H1 (cell line): ENCODE measurements around the gene WDR5.

Source experiments
- CTCF ChIP-seq, 3 experiments: IDR thresholded peaks; 1 replicate in 2 of 3; 2 replicates in 1 of 3; pipeline versions ENCODE4 v1.5.1 to v1.6.1; 2011; ENCODE audit warnings: low read length in 3 of 3, mild to moderate bottlenecking in 3 of 3, inconsistent platforms in 2 of 3, low read depth in 1 of 3, moderate library complexity in 1 of 3; ENCODE audit not compliant: insufficient read depth in 1 of 3; ENCODE audit errors: control extremely low read depth in 1 of 3
- EP300 ChIP-seq, 2 experiments: IDR thresholded peaks; 1 replicate in 1 of 2; 2 replicates in 1 of 2; pipeline ENCODE4 v1.6.1; 2011 to 2012; ENCODE audit warnings: low read depth in 2 of 2, low read length in 2 of 2, mild to moderate bottlenecking in 2 of 2, borderline replicate concordance in 1 of 2, inconsistent platforms in 1 of 2, moderate library complexity in 1 of 2
- EZH2 ChIP-seq: fragments of 200-600 bp; sonication (generic); IDR thresholded peaks from 2 replicates; pipeline ENCODE4 v1.7.1; 2012; ENCODE audit warnings: low read depth, mild to moderate bottlenecking, moderate library complexity, low read length, inconsistent platforms; ENCODE audit not compliant: severe bottlenecking
- GABPA ChIP-seq: IDR thresholded peaks from 2 replicates; pipeline ENCODE4 v1.6.1; 2011; ENCODE audit warnings: mild to moderate bottlenecking, low read length, moderate library complexity, borderline replicate concordance; ENCODE audit not compliant: insufficient read depth
- HDAC2 ChIP-seq, 2 experiments: fragments of 300-600 bp in 1 of 2; sonication (generic) in 1 of 2; IDR thresholded peaks; 2 replicates each; pipeline ENCODE4 v1.6.1; 2011 to 2012; ENCODE audit warnings: low read depth in 2 of 2, low read length in 2 of 2, mild to moderate bottlenecking in 2 of 2, moderate library complexity in 2 of 2, borderline replicate concordance in 1 of 2, inconsistent platforms in 1 of 2
- KDM5A ChIP-seq: fragments of 200-600 bp; IDR thresholded peaks from 2 replicates; pipeline ENCODE4 v1.7.1; 2012; ENCODE audit warnings: mild to moderate bottlenecking, low read length, inconsistent platforms, mixed read lengths
- MAX ChIP-seq: IDR thresholded peaks from 2 replicates; pipeline ENCODE4 v1.6.1; 2012; ENCODE audit warnings: inconsistent platforms
- POLR2A ChIP-seq, 2 experiments: IDR thresholded peaks; 1 replicate in 1 of 2; 2 replicates in 1 of 2; pipeline ENCODE4 v1.6.1; 2011; ENCODE audit warnings: low read depth in 2 of 2, low read length in 2 of 2, mild to moderate bottlenecking in 2 of 2; ENCODE audit errors: control extremely low read depth in 1 of 2
- RFX5 ChIP-seq: IDR thresholded peaks from 2 replicates; pipeline ENCODE4 v1.6.1; 2011; ENCODE audit warnings: low read depth, low read length, improper control_type of control experiment, borderline replicate concordance
- RXRA ChIP-seq: IDR thresholded peaks from 2 replicates; pipeline ENCODE4 v1.6.1; 2011; ENCODE audit warnings: low read depth, mild to moderate bottlenecking, low read length, moderate library complexity; ENCODE audit not compliant: insufficient read depth
- TAF1 ChIP-seq: IDR thresholded peaks from 2 replicates; pipeline ENCODE4 v1.6.1; 2011; ENCODE audit warnings: mild to moderate bottlenecking, low read depth, low read length
- TEAD4 ChIP-seq: IDR thresholded peaks from 2 replicates; pipeline ENCODE4 v1.6.1; 2012; ENCODE audit warnings: low read depth, low read length, inconsistent platforms, mixed read lengths

- TF ChIP-seq CTCF (IDR thresholded peaks at IDR 0.05; ENCODE audit: control extremely low read depth in 1 of 3, insufficient read depth in 1 of 3, low read depth in 1 of 3, low read length in 3 of 3), result no peak
- no peak for TF ChIP-seq POLR2A (IDR thresholded peaks at IDR 0.05; ENCODE audit: control extremely low read depth in 1 of 2, low read depth in 2 of 2, low read length in 2 of 2)
- TF ChIP-seq HDAC2 (IDR thresholded peaks at IDR 0.05; ENCODE audit: borderline replicate concordance in 1 of 2, low read depth in 2 of 2, low read length in 2 of 2), result no peak
- no peak for TF ChIP-seq RFX5
- TF ChIP-seq TAF1, result no peak
- no peak for TF ChIP-seq EZH2
- no peak for TF ChIP-seq MAX
- no peak for TF ChIP-seq RXRA
- no peak for TF ChIP-seq GABPA
- TF ChIP-seq KDM5A, result no peak
- no peak for TF ChIP-seq TEAD4
- no peak for TF ChIP-seq EP300 (IDR thresholded peaks at IDR 0.05; ENCODE audit: borderline replicate concordance in 1 of 2, low read depth in 2 of 2, low read length in 2 of 2)
Measured at GRCh38 chr9:134100040-134100439, 35.8 kb upstream of the WDR5 start.
